Spleen (tissue), 11 donors: ENCODE results near the gene MFNG. TPM values are rescaled to one million over a fixed set of nuclear protein-coding genes. Genes with fewer than 3 reads are reported as not detected.

Experiments used
- DNase-seq: peaks from one replicate; pipeline ENCODE4 v3.0.0-alpha.2; 2020
- H3K27ac ChIP-seq, 8 donors: fragments of 200-600 bp; sonication (generic) in 7 of 8; 1 replicate in 4 of 8; 2 replicates in 4 of 8; pipeline versions ENCODE4 v1.5.0 to v1.8.0; 2016 to 2021; ENCODE audit warnings: inconsistent platforms in 4 of 8, mild to moderate bottlenecking in 4 of 8, moderate library complexity in 1 of 8
- H3K27me3 ChIP-seq, 7 donors: fragments of 200-600 bp; sonication (generic) in 6 of 7; replicated peaks in 1 of 7; 1 replicate in 4 of 7; 2 replicates in 3 of 7; pipeline versions ENCODE4 v1.5.0 to v1.8.0; 2016 to 2021; ENCODE audit warnings: inconsistent platforms in 3 of 7, mild to moderate bottlenecking in 1 of 7
- H3K36me3 ChIP-seq, 6 donors: fragments of 200-600 bp; sonication (generic) in 5 of 6; 1 replicate in 4 of 6; 2 replicates in 2 of 6; pipeline versions ENCODE4 v1.5.0 to v1.8.0; 2016 to 2021; ENCODE audit warnings: inconsistent platforms in 2 of 6
- H3K4me1 ChIP-seq, 6 donors: fragments of 200-600 bp; sonication (generic) in 5 of 6; 1 replicate in 3 of 6; 2 replicates in 3 of 6; pipeline versions ENCODE4 v1.5.0 to v1.8.0; 2016 to 2021; ENCODE audit warnings: inconsistent platforms in 3 of 6
- H3K4me3 ChIP-seq, 8 donors: fragments of 200-600 bp; sonication (generic) in 7 of 8; 1 replicate in 4 of 8; 2 replicates in 4 of 8; pipeline versions ENCODE4 v1.5.0 to v1.8.0; 2016 to 2021; ENCODE audit warnings: inconsistent platforms in 4 of 8, mild to moderate bottlenecking in 4 of 8, moderate library complexity in 2 of 8
- H3K9me3 ChIP-seq, 8 donors: fragments of 200-600 bp; sonication (generic) in 7 of 8; 1 replicate in 4 of 8; 2 replicates in 4 of 8; pipeline versions ENCODE4 v1.5.0 to v1.8.0; 2016 to 2021; ENCODE audit warnings: inconsistent platforms in 4 of 8
- POLR2A ChIP-seq, 3 donors: fragments of 450-650 bp; IDR thresholded peaks; one replicate each; pipeline ENCODE4 v1.5.1; 2017; ENCODE audit warnings: antibody characterized with exemption in 3 of 3, mild to moderate bottlenecking in 1 of 3
- POLR2AphosphoS5 ChIP-seq, 3 donors: sonication (generic); formaldehyde crosslinking; IDR thresholded peaks; one replicate each; pipeline ENCODE4 v1.5.1; 2017; ENCODE audit warnings: antibody characterized with exemption in 3 of 3
- WGBS, 5 donors: extraction: QIAGEN DNeasy Blood & Tissue Kit in 3 of 5; methylation state at CpG; one replicate each; pipeline versions ENCODE4 v1.1.5 to v1.1.7; 2013 to 2018; 5-methylcytosine and 5-hydroxymethylcytosine counted together
- intact Hi-C: fragments of 100-400 bp; cut with DNase I; formaldehyde crosslinking; loops from one replicate; pipeline ENCODE4 v1.15.0; 2023; ENCODE audit warnings: low total_unique reads
- polyA plus RNA-seq, 3 donors: library from polyadenylated mRNA; stranded (reverse); fragments of 200-250 nt; gene quantifications; one replicate each; pipeline ENCODE4 v1.2.1, GENCODE V29; 2013
- total RNA-seq, 7 donors: library from RNA; depleted of rRNA in 3 of 7; stranded (reverse); fragments of >200 nt in 3 of 7; fragmentation: NEBNext Ultra II Directional in 4 of 7; extraction: Animal tissue kit (Norgen Biotek cat#: 25700) in 4 of 7; gene quantifications; one replicate each; pipeline versions ENCODE4 v1.1.0 to v1.2.1, GENCODE V29; 2016 to 2021
- TF ChIP-seq, protein P1 (sequence below), 11 experiments: fragments of 200-600 bp in 7 of 11; fragments of 450-650 bp in 4 of 11; sonication (generic) in 4 of 11; IDR thresholded peaks in 8 of 11; conservative IDR thresholded peaks in 3 of 11; 1 replicate in 7 of 11; 2 replicates in 4 of 11; pipeline versions ENCODE4 v1.4.0 to v1.8.0; 2016 to 2021; ENCODE audit warnings: antibody characterized with exemption in 11 of 11, inconsistent platforms in 4 of 11, mild to moderate bottlenecking in 1 of 11
- donor health status: healthy with polysubstance abuse.
- donor health status: DM: no; HTN: no; CAD: no; lungs with moderate emphysema.
- donor health status: DM: no; HTN: no; CAD: no.
- donor health status: Bipolar disorder and iron deficiency.
- donor health status: healthy.
- donor health status: DM: no; HTN: no; CAD: no.
- donor health status: DM: yes; HTN: yes; CAD: no.

The MFNG gene
- total and polyA plus RNA-seq, 10 donors, result 38.7 to 138 (median 96.6) TPM

DNA sequence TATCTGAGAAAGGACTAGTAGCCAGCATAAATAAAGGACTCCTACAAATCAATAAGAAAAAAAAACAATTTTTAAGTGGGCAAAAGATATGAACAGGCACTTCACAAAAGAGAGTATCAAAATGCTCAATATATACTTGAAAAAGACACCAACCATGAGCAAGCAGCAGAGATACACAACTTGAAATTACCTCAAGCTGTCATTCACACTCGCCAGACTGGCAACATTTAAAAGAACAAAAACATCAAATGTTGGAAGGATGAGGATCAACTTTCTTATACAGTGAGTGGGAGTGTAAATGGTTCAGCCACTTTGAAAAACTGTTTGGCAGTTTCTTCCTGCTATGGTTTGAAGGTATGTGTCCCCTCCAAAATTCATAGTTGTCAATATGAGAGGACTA lies 35.0 kb downstream of the MFNG start:
- H3K4me1 ChIP-seq, result no peaks in the 10 kb centered on the region
- H3K9me3 ChIP-seq, result no peaks in the 10 kb centered on the region
- peaks cover 0 to 34% (median 0%) of the 10 kb centered on the region in 7 donors for H3K27me3 ChIP-seq
- intact Hi-C loops, result no loop called here
- DNase-seq, result no peak
- H3K4me3 ChIP-seq, result no peak overlapping the region
- H3K27ac ChIP-seq, result no peak overlapping the region
- no peak for TF ChIP-seq POLR2A (IDR thresholded peaks at IDR 0.05)
- no peak for TF ChIP-seq POLR2AphosphoS5 (IDR thresholded peaks at IDR 0.05)
- TF ChIP-seq, protein P1, sequence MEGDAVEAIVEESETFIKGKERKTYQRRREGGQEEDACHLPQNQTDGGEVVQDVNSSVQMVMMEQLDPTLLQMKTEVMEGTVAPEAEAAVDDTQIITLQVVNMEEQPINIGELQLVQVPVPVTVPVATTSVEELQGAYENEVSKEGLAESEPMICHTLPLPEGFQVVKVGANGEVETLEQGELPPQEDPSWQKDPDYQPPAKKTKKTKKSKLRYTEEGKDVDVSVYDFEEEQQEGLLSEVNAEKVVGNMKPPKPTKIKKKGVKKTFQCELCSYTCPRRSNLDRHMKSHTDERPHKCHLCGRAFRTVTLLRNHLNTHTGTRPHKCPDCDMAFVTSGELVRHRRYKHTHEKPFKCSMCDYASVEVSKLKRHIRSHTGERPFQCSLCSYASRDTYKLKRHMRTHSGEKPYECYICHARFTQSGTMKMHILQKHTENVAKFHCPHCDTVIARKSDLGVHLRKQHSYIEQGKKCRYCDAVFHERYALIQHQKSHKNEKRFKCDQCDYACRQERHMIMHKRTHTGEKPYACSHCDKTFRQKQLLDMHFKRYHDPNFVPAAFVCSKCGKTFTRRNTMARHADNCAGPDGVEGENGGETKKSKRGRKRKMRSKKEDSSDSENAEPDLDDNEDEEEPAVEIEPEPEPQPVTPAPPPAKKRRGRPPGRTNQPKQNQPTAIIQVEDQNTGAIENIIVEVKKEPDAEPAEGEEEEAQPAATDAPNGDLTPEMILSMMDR (IDR thresholded peaks at IDR 0.05 in 8 of 11, conservative IDR thresholded peaks at IDR 0.05 in 3 of 11), result no peak
- H3K36me3 ChIP-seq, result no peaks in the 10 kb centered on the region
- 35 to 92% (median 56%) methylated on average over 1 of the region's 1 CpG for WGBS, 5 donors

- WGBS, 5 donors, result 22 to 45% (median 40%) methylated on average over 11 to 15 of the region's 15 CpGs
- H3K4me1 ChIP-seq, result no peaks in the 10 kb centered on the region
- intact Hi-C loops, result no loop called here
- TF ChIP-seq, protein P1 (IDR thresholded peaks at IDR 0.05 in 8 of 11, conservative IDR thresholded peaks at IDR 0.05 in 3 of 11), result no peak
- TF ChIP-seq POLR2AphosphoS5 (IDR thresholded peaks at IDR 0.05) (no peak), POLR2A (IDR thresholded peaks at IDR 0.05) (no peak)
- H3K9me3 ChIP-seq, result no peaks in the 10 kb centered on the region
- H3K27me3 ChIP-seq, result peaks cover 0 to 34% (median 0%) of the 10 kb centered on the region in 7 donors
- DNase-seq, result no peak
- no peak overlapping the region for H3K4me3 ChIP-seq
- no peaks in the 10 kb centered on the region for H3K36me3 ChIP-seq
- H3K27ac ChIP-seq, result no peak overlapping the region
Observed at GRCh38 chr22:37449331-37450001, 36.7 kb downstream of the MFNG start.

- Histone ChIP-seq H3K36me3 (no peaks in the 10 kb centered on the region), H3K4me1 (no peaks in the 10 kb centered on the region), H3K4me3 (no peak overlapping the region), H3K9me3 (no peaks in the 10 kb centered on the region), H3K27me3 (peaks cover 0 to 34% (median 0%) of the 10 kb centered on the region in 7 donors), H3K27ac (no peak overlapping the region)
- TF ChIP-seq, protein P1 (IDR thresholded peaks at IDR 0.05 in 8 of 11, conservative IDR thresholded peaks at IDR 0.05 in 3 of 11), result no peak
- TF ChIP-seq POLR2A (IDR thresholded peaks at IDR 0.05) (no peak), POLR2AphosphoS5 (IDR thresholded peaks at IDR 0.05) (no peak)
- intact Hi-C loops, result no loop called here
- WGBS, 5 donors, result 85 to 91% (median 88%) methylated on average over 14 to 18 of the region's 18 CpGs
- no peak for DNase-seq
Observed at GRCh38 chr22:37448516-37449127, 37.6 kb downstream of the MFNG start.

DNA sequence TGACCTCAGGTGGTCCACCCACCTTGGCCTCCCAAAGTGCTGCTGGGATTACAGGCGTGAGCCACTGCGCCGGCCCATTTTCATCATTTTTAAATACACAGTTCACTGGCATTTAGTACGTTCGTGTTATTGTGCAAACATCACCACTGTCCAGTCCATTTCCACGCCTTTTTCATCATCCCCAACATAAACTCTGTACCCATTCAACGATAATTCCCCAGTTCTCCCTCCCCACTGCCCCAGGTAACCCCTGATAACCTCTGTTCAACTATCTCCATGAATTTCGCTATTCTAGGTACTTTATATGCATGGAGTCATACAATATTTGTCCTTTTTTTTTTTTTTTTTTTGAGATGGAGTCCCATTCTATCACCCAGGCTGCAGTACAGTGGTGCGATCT lies 40.7 kb downstream of the MFNG start:
- TF ChIP-seq POLR2A (IDR thresholded peaks at IDR 0.05) (no peak), POLR2AphosphoS5 (IDR thresholded peaks at IDR 0.05) (no peak)
- TF ChIP-seq, protein P1 (IDR thresholded peaks at IDR 0.05 in 8 of 11, conservative IDR thresholded peaks at IDR 0.05 in 3 of 11), result no peak
- H3K36me3 ChIP-seq, result no peaks in the 10 kb centered on the region
- 86 to 91% (median 89%) methylated on average over 9 of the region's 9 CpGs for WGBS, 5 donors
- peaks cover 0 to 10% (median 6%) of the 10 kb centered on the region in 8 donors for H3K9me3 ChIP-seq
- no peaks in the 10 kb centered on the region for H3K4me1 ChIP-seq
- H3K4me3 ChIP-seq, result no peak overlapping the region
- intact Hi-C loops, result no loop called here
- no peak overlapping the region for H3K27ac ChIP-seq
- no peak for DNase-seq
- peaks cover 0 to 38% (median 0%) of the 10 kb centered on the region in 7 donors for H3K27me3 ChIP-seq
